ENCODE data around the gene EXT2.

- TF ChIP-seq EP300 (conservative IDR thresholded peaks at IDR 0.05; ENCODE audit: poor library complexity, severe bottlenecking) (no peak), CTCF (IDR thresholded peaks at IDR 0.05; ENCODE audit: poor library complexity, severe bottlenecking) (no peak), TAF1 (IDR thresholded peaks at IDR 0.05; ENCODE audit: low read depth) (no peak), POLR2AphosphoS5 (IDR thresholded peaks at IDR 0.05) (no peak), REST (IDR thresholded peaks at IDR 0.05; ENCODE audit: borderline replicate concordance) (no peak), SMC3 (conservative IDR thresholded peaks at IDR 0.05; ENCODE audit: poor library complexity) (no peak), RAD21 (conservative IDR thresholded peaks at IDR 0.05) (no peak), EZH2 (IDR thresholded peaks at IDR 0.05; ENCODE audit: borderline replicate concordance, insufficient read depth, low read length, poor library complexity, severe bottlenecking) (no peak), MXI1 (conservative IDR thresholded peaks at IDR 0.05; ENCODE audit: poor library complexity, severe bottlenecking) (no peak)
Observed at GRCh38 chr11:44071157-44071556, 24.3 kb upstream of the EXT2 start.

All from neural cell (in vitro differentiated cells).